Activated B cell treated with CpG ODN at 0.5 μM for 24 hours (primary cell): ENCODE data around the gene EGLN1. TPM values are rescaled to one million over a fixed set of nuclear protein-coding genes. Genes with fewer than 3 reads are reported as not detected.
"Not testable (repeated sequence)": the region's sequence is repeated elsewhere in the genome, so short reads cannot be mapped to it uniquely, and the experiment has no call there.

Source experiments
- ATAC-seq: fragments of 200-7000 bp; cut with Tn5 transposase; one replicate; pipeline ENCODE4 v1.10.0; 2021; ENCODE audit warnings: low read depth, mild to moderate bottlenecking, moderate library complexity
- CTCF ChIA-PET: fragments of 350-600 bp; sonication (Branson Sonifier 250); formaldehyde crosslinking; loops from one replicate; lab custom pipeline; 2021; ENCODE audit warnings: antibody characterized with exemption; lab: Charles Lee
- POLR2A ChIA-PET: fragments of 350-600 bp; sonication (Branson Sonifier 250); formaldehyde crosslinking; loops from one replicate; lab custom pipeline; 2021; ENCODE audit warnings: antibody characterized with exemption; lab: Charles Lee
- DNase-seq: peaks from one replicate; pipeline ENCODE4 v3.0.0; 2022
- H3K27ac Mint-ChIP-seq: one replicate; pipeline ENCODE4 v1.8.0; 2020; ENCODE audit warnings: mixed read lengths
- H3K27me3 Mint-ChIP-seq: one replicate; pipeline ENCODE4 v1.8.0; 2021; ENCODE audit warnings: mixed read lengths
- H3K36me3 Mint-ChIP-seq: one replicate; pipeline ENCODE4 v1.8.0; 2021; ENCODE audit warnings: low read depth, mixed read lengths
- H3K4me1 Mint-ChIP-seq: one replicate; pipeline ENCODE4 v1.8.0; 2021; ENCODE audit warnings: mixed read lengths
- H3K4me3 Mint-ChIP-seq: one replicate; pipeline ENCODE4 v1.8.0; 2020; ENCODE audit warnings: mild to moderate bottlenecking, mixed read lengths
- H3K9me3 Mint-ChIP-seq: one replicate; pipeline ENCODE4 v1.8.0; 2020; ENCODE audit warnings: mixed read lengths
- intact Hi-C: fragments of 100-400 bp; cut with micrococcal nuclease; formaldehyde crosslinking; loops from one replicate; pipeline ENCODE4 v1.15.1; 2024
- total RNA-seq: library from RNA; stranded (reverse); gene quantifications from 2 replicates; pipeline ENCODE4 v1.2.3, GENCODE V29; 2022
- TF ChIP-seq, protein P1 (sequence below): fragments of 200-600 bp; IDR thresholded peaks from one replicate; pipeline ENCODE4 v1.8.0; 2022; ENCODE audit warnings: antibody characterized with exemption, mild to moderate bottlenecking

EGLN1 gene
- 10.7 and 15.6 TPM in 2 replicates for total RNA-seq

DNA sequence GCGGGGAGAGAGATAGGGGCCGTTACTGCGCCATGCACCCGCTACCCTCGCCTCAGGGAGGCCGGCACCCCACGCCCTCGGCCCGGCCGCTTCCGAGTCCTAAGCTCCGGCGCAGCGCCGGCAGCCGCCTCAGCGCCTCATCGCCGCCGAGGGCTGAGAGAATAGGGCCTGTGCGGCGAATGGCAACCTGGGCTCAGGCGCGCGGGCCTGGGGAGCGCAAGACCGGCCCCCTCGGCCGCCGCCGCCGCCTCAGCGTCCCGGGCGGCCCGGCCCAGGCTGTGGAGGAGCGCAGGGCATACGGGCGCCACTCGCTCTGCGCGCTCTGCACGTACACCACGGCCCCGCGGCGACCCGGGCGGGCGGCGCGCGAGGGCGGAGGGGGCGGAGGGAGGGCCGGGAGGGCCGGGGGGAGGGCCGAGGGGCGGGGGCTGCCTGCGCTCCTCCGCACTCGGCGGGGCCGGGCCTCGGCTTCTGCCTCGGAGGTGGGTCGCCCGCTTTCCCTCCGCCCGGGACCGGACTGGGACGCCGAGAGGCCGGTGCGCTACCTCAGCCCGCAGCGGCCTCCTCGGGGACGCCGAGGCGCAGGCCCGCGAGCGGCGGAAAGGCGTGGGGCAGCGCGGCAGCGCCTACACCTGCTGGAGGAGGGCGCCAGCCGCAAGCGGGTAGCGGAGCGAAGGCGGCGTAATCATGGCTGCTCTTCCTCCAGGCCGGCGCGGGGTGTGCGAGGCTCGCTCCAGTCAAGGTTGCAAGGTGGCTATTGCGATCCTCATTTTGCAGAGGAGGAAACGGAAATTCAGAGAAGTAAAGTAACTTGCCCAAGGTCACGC, at the start of gene EGLN1:
TSS of gene EGLN1 (minus strand) at position 317 of the 827 bp plus-strand sequence. CDS start 399 bp downstream, outside the sequence.
- Mint-ChIP-seq H3K36me3 (peaks cover 8% of the 10 kb centered on the region), H3K4me1 (peaks cover 43% of the 10 kb centered on the region), H3K4me3 (peak within 1 kb of the TSS; percentile 97), H3K27ac (peak within 1 kb of the TSS; percentile 91), H3K9me3 (no peaks in the 10 kb centered on the region), H3K27me3 (no peaks in the 10 kb centered on the region)
- ChIA-PET CTCF (no interaction called here), POLR2A (interaction anchor here (0.5 to 2.5 kb wide), 5 partner anchors 13 to 181 kb away, joined by 3 to 23 read pairs (median 5); partner anchors contain the start of genes EXOC8, SPRTN and TSNAX)
- DNase-seq = peak; percentile 82
- ATAC-seq = peak; percentile 84
- TF ChIP-seq, protein P1, sequence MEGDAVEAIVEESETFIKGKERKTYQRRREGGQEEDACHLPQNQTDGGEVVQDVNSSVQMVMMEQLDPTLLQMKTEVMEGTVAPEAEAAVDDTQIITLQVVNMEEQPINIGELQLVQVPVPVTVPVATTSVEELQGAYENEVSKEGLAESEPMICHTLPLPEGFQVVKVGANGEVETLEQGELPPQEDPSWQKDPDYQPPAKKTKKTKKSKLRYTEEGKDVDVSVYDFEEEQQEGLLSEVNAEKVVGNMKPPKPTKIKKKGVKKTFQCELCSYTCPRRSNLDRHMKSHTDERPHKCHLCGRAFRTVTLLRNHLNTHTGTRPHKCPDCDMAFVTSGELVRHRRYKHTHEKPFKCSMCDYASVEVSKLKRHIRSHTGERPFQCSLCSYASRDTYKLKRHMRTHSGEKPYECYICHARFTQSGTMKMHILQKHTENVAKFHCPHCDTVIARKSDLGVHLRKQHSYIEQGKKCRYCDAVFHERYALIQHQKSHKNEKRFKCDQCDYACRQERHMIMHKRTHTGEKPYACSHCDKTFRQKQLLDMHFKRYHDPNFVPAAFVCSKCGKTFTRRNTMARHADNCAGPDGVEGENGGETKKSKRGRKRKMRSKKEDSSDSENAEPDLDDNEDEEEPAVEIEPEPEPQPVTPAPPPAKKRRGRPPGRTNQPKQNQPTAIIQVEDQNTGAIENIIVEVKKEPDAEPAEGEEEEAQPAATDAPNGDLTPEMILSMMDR = no peak
- intact Hi-C loops = loop anchor here (1.0 to 5.0 kb wide), 9 partner anchors 8 to 780 kb away; partner anchors contain the start of genes ARV1, COG2, DISC1 and GNPAT

DNA sequence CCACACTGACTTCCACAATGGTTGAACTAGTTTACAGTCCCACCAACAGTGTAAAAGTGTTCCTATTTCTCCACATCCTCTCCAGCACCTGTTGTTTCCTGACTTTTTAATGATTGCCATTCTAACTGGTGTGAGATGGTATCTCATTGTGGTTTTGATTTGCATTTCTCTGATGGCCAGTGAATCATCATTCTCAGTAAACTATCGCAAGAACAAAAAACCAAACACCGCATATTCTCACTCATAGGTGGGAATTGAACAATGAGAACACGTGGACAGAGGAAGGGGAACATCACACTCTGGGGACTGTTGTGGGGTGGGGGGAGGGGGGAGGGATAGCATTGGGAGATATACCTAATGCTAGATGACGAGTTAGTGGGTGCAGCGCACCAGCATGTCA, 49.4 kb upstream of the EGLN1 start:
- intact Hi-C loops, CTCF ChIA-PET, H3K36me3 Mint-ChIP-seq, ATAC-seq, DNase-seq, H3K27ac Mint-ChIP-seq, H3K4me1 Mint-ChIP-seq, POLR2A ChIA-PET, H3K9me3 Mint-ChIP-seq, H3K4me3 Mint-ChIP-seq: not testable (repeated sequence)
- H3K27me3 Mint-ChIP-seq = peaks cover 14% of the 10 kb centered on the region

DNA sequence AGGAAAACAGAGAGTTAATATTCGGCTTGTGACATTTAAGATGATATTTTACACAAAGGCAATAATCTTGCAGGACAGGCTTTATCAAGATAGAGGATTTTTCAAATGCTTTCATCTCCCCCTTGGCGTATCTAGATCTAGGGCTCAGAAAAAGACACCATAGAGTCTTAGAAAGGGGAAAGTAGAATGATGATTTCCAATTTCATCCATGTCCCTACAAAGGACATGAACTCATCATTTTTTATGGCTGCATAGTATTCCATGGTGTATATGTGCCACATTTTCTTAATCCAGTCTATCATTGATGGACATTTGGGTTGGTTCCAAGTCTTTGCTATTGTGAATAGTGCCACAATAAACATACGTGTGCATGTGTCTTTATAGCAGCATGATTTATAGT, 48.9 kb upstream of the EGLN1 start:
- H3K4me3 Mint-ChIP-seq, DNase-seq, H3K27ac Mint-ChIP-seq, ATAC-seq, H3K4me1 Mint-ChIP-seq, CTCF ChIA-PET, POLR2A ChIA-PET, intact Hi-C loops, H3K36me3 Mint-ChIP-seq, H3K9me3 Mint-ChIP-seq: not testable (repeated sequence)
- peaks cover 14% of the 10 kb centered on the region for H3K27me3 Mint-ChIP-seq

DNA sequence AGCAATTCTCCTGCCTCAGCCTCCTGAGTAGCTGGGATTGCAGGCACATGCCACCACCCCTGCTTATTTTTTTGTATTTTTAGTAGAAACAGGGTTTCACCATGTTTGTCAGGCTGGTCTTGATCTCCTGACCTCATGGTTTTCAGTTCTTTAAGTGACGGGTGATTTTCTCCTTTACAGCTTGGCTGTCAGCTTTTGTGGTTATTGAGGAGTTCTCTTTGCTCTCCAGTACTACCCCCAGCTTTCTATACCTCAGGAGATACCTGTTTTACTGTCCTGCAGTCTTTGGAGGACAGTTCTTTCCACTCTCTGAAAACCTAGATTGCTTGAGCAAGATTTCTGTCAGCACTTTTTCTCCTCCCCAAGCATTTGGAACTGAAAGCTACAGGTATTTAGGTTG, 45.9 kb upstream of the EGLN1 start:
- Mint-ChIP-seq H3K4me1 (no peaks in the 10 kb centered on the region), H3K27me3 (peaks cover 17% of the 10 kb centered on the region), H3K27ac (no peak overlapping the region), H3K36me3 (no peaks in the 10 kb centered on the region), H3K9me3 (peaks cover 13% of the 10 kb centered on the region), H3K4me3 (no peak overlapping the region)
- TF ChIP-seq, protein P1 = no peak
- CTCF ChIA-PET = no interaction called here
- intact Hi-C loops = no loop called here
- DNase-seq = no peak
- POLR2A ChIA-PET = no interaction called here
- no peak for ATAC-seq

GRCh38 chr1:231465051-231465450, 43.0 kb upstream of the EGLN1 start:
- no peaks in the 10 kb centered on the region for H3K4me1 Mint-ChIP-seq
- no peak overlapping the region for H3K4me3 Mint-ChIP-seq
- DNase-seq (no peak), ATAC-seq (no peak)
- intact Hi-C loops = no loop called here
- peaks cover 25% of the 10 kb centered on the region for H3K27me3 Mint-ChIP-seq
- H3K9me3 Mint-ChIP-seq = peaks cover 10% of the 10 kb centered on the region
- TF ChIP-seq, protein P1 = no peak
- H3K27ac Mint-ChIP-seq = no peak overlapping the region
- ChIA-PET CTCF (no interaction called here), POLR2A (no interaction called here)
- no peaks in the 10 kb centered on the region for H3K36me3 Mint-ChIP-seq

GRCh38 chr1:231463541-231463940, 41.5 kb upstream of the EGLN1 start:
- H3K27me3 Mint-ChIP-seq = peaks cover 27% of the 10 kb centered on the region
- H3K9me3 Mint-ChIP-seq = peaks cover 10% of the 10 kb centered on the region
- POLR2A ChIA-PET = no interaction called here
- H3K4me1 Mint-ChIP-seq = no peaks in the 10 kb centered on the region
- DNase-seq (no peak), ATAC-seq (no peak)
- no peak overlapping the region for H3K4me3 Mint-ChIP-seq
- TF ChIP-seq, protein P1 = no peak
- CTCF ChIA-PET = no interaction called here
- H3K36me3 Mint-ChIP-seq = no peaks in the 10 kb centered on the region
- intact Hi-C loops = no loop called here
- H3K27ac Mint-ChIP-seq = no peak overlapping the region
